ENCODE data around the gene MYO10.

DNA sequence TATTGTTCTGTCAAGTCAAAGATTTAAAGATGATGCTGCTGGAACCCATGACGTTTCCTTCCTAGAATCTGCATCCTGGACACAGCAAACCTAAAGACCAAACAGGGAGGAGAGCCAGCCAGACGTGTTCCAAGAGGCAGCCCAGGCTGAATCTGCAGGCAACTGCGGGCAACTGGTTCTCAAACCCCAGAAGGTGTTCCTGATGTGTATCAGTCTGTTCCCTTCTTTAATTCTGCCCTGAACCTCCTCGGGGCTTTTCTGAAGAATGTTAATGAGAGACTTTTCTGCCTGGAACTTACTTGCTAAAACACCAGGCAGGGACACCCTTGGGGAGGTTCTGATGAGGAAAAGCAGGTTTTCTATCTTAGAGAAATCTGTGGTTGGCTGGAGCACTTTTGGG is 186.5 kb downstream of the MYO10 start:
- TF ChIP-seq, protein P1, sequence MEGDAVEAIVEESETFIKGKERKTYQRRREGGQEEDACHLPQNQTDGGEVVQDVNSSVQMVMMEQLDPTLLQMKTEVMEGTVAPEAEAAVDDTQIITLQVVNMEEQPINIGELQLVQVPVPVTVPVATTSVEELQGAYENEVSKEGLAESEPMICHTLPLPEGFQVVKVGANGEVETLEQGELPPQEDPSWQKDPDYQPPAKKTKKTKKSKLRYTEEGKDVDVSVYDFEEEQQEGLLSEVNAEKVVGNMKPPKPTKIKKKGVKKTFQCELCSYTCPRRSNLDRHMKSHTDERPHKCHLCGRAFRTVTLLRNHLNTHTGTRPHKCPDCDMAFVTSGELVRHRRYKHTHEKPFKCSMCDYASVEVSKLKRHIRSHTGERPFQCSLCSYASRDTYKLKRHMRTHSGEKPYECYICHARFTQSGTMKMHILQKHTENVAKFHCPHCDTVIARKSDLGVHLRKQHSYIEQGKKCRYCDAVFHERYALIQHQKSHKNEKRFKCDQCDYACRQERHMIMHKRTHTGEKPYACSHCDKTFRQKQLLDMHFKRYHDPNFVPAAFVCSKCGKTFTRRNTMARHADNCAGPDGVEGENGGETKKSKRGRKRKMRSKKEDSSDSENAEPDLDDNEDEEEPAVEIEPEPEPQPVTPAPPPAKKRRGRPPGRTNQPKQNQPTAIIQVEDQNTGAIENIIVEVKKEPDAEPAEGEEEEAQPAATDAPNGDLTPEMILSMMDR (IDR thresholded peaks at IDR 0.05): no peak
- no peak for TF ChIP-seq POLR2A (IDR thresholded peaks at IDR 0.05)
- TF ChIP-seq EP300 (IDR thresholded peaks at IDR 0.05): no peak
